HepG2 (cell line): ENCODE results near the gene AFG1L. TPM values are rescaled to one million over a fixed set of nuclear protein-coding genes. Genes with fewer than 3 reads are reported as not detected.
A peak's percentile ranks its signal among the peaks of the same experiment; 100 is the strongest.

Experiments
- ATAC-seq: fragments of 200-7000 bp; cut with Tn5 transposase; 3 replicates; pipeline ENCODE4 v1.9.1; 2020; ENCODE audit warnings: mild to moderate bottlenecking, moderate library complexity
- BruUV-seq: library from RNA; stranded (reverse); fragments of 400-500 nt; replicated peaks from 2 replicates; lab custom pipeline; 2021; lab: Mats Ljungman, UMichigan
- CTCF ChIA-PET: fragments of 300-600 bp; formaldehyde crosslinking; extraction: SDS; loops from one replicate; lab custom pipeline; 2021; ENCODE audit warnings: low total read pairs, inconsistent platforms, low intra/inter-chr PET ratio; lab: Yijun Ruan, JAX
- POLR2A ChIA-PET: fragments of 350-600 bp; sonication (Branson Sonifier 250); formaldehyde crosslinking; loops from one replicate; lab custom pipeline; 2020; ENCODE audit warnings: antibody characterized with exemption, inconsistent platforms; lab: Yijun Ruan, JAX
- DNase-seq: peaks from one replicate; pipeline ENCODE4 v3.0.0-alpha.2; 2015; ENCODE audit warnings: low spot score
- FAIRE-seq: peaks from 3 replicates; lab custom pipeline; 2011; peaks lifted over from hg19 to GRCh38; lab: Jason Lieb, UNC
- H2AFZ ChIP-seq: one replicate; pipeline ENCODE4 v1.6.1; 2011; ENCODE audit warnings: low read length, inconsistent platforms
- H3K27ac ChIP-seq: fragments of 300-600 bp; 3 replicates; pipeline ENCODE4 v1.8.0; 2011; ENCODE audit warnings: mixed run types, mild to moderate bottlenecking, mixed read lengths, low read length, inconsistent platforms; ENCODE audit not compliant: insufficient read depth; ENCODE audit errors: extremely low read length
- H3K27me3 ChIP-seq, 2 experiments: fragments of 200-600 bp in 1 of 2; 2 replicates in 1 of 2; 3 replicates in 1 of 2; pipeline versions ENCODE4 v1.6.0 to v1.8.0; 2011; ENCODE audit warnings: low read length in 2 of 2, mild to moderate bottlenecking in 2 of 2, moderate library complexity in 2 of 2, inconsistent platforms in 1 of 2; ENCODE audit not compliant: insufficient read depth in 2 of 2, control insufficient read depth in 1 of 2
- H3K36me3 ChIP-seq, 2 experiments: fragments of 200-600 bp in 1 of 2; replicated peaks in 1 of 2; 2 replicates in 1 of 2; 3 replicates in 1 of 2; pipeline versions ENCODE4 v1.5.1 to v1.8.0; 2011; ENCODE audit warnings: low read length in 2 of 2, inconsistent platforms in 1 of 2; ENCODE audit not compliant: insufficient read depth in 2 of 2, control insufficient read depth in 1 of 2
- H3K4me1 ChIP-seq: 2 replicates; pipeline ENCODE4 v1.5.1; 2012; ENCODE audit warnings: low read length, inconsistent platforms; ENCODE audit not compliant: insufficient read depth
- H3K4me2 ChIP-seq: 2 replicates; pipeline ENCODE4 v1.6.0; 2011; ENCODE audit warnings: low read depth, low read length, inconsistent platforms
- H3K4me3 ChIP-seq, 3 experiments: fragments of 200-600 bp in 1 of 3; sonication (generic), shearing (Covaris generic) in 1 of 3; replicated peaks in 1 of 3; 2 replicates each; pipeline ENCODE4 v1.5.1; 2011 to 2016; ENCODE audit warnings: low read length in 3 of 3, inconsistent platforms in 2 of 3, low read depth in 2 of 3, mild to moderate bottlenecking in 2 of 3, control low read depth in 1 of 3, mixed read lengths in 1 of 3; ENCODE audit not compliant: insufficient read depth in 1 of 3
- H3K79me2 ChIP-seq: one replicate; pipeline ENCODE4 v1.6.1; 2011; ENCODE audit warnings: low read length, inconsistent platforms; ENCODE audit not compliant: insufficient read depth
- H3K9ac ChIP-seq: 2 replicates; pipeline ENCODE4 v1.6.0; 2011; ENCODE audit warnings: mild to moderate bottlenecking, low read depth, low read length, inconsistent platforms; ENCODE audit not compliant: insufficient read depth
- H3K9me3 ChIP-seq: 2 replicates; pipeline ENCODE4 v1.5.1; 2012; ENCODE audit warnings: mild to moderate bottlenecking, low read length
- H4K20me1 ChIP-seq: 2 replicates; pipeline ENCODE4 v1.6.0; 2011; ENCODE audit warnings: inconsistent platforms, mild to moderate bottlenecking, low read length, moderate library complexity; ENCODE audit not compliant: insufficient read depth
- DPF2 ChIP-seq: sonication (generic); formaldehyde crosslinking; IDR thresholded peaks from 2 replicates; pipeline ENCODE4 v1.4.0; 2020; ENCODE audit warnings: mild to moderate bottlenecking, low read depth, missing genetic modification reagents, borderline replicate concordance
- EHMT2 ChIP-seq: fragments of 200-600 bp; sonication (generic); IDR thresholded peaks from 2 replicates; pipeline ENCODE4 v1.7.0; 2017; ENCODE audit warnings: antibody characterized with exemption, low read depth, low read length, borderline replicate concordance
- FOXC1 ChIP-seq: sonication (generic); formaldehyde crosslinking; IDR thresholded peaks from 2 replicates; pipeline ENCODE4 v1.8.0; 2022; ENCODE audit warnings: mild to moderate bottlenecking, missing genetic modification reagents, borderline replicate concordance
- KDM5B ChIP-seq: sonication (generic); formaldehyde crosslinking; IDR thresholded peaks from 2 replicates; pipeline ENCODE4 v1.4.0; 2020; ENCODE audit warnings: missing genetic modification reagents, mild to moderate bottlenecking, borderline replicate concordance
- KLF6 ChIP-seq: IDR thresholded peaks from 2 replicates; pipeline ENCODE4 v1.8.0; 2016; ENCODE audit warnings: missing biosample characterization, missing genetic modification reagents
- NCOA2 ChIP-seq: sonication (generic); formaldehyde crosslinking; IDR thresholded peaks from 2 replicates; pipeline ENCODE4 v1.8.0; 2022; ENCODE audit warnings: inconsistent platforms
- RBFOX2 ChIP-seq: fragments of 200-400 bp; formaldehyde crosslinking; IDR thresholded peaks from 2 replicates; pipeline ENCODE4 v1.6.1; 2017; ENCODE audit warnings: low read depth, mild to moderate bottlenecking, low read length
- RORA ChIP-seq: sonication (generic); formaldehyde crosslinking; IDR thresholded peaks from 2 replicates; pipeline ENCODE4 v1.5.0; 2020; ENCODE audit warnings: mild to moderate bottlenecking, missing genetic modification reagents, moderate library complexity
- ZNF224 ChIP-seq: sonication (generic); formaldehyde crosslinking; IDR thresholded peaks from 2 replicates; pipeline ENCODE4 v1.5.0; 2020; ENCODE audit warnings: mild to moderate bottlenecking, missing genetic modification reagents
- ZNF543 ChIP-seq: sonication (generic); formaldehyde crosslinking; IDR thresholded peaks from 2 replicates; pipeline ENCODE4 v1.4.0; 2020; ENCODE audit warnings: mild to moderate bottlenecking, missing genetic modification reagents
- ZNF646 ChIP-seq: sonication (generic); formaldehyde crosslinking; IDR thresholded peaks from 2 replicates; pipeline ENCODE4 v1.9.0; 2021; ENCODE audit warnings: mild to moderate bottlenecking, missing genetic modification reagents
- ZNF652 ChIP-seq: IDR thresholded peaks from 2 replicates; pipeline ENCODE4 v1.6.1; 2016; ENCODE audit warnings: low read depth, borderline replicate concordance
- ZNF672 ChIP-seq: sonication (generic); formaldehyde crosslinking; IDR thresholded peaks from 2 replicates; pipeline ENCODE4 v1.8.1; 2022; ENCODE audit warnings: missing genetic modification reagents
- ZNF792 ChIP-seq: IDR thresholded peaks from 2 replicates; pipeline ENCODE4 v1.6.1; 2016
- WGBS: methylation state at CpG from one replicate; pipeline ENCODE4 v1.1.6; 2017; ENCODE audit warnings: low lambda C conversion rate; 5-methylcytosine and 5-hydroxymethylcytosine counted together
- in situ Hi-C: cut with HindIII; loops from 2 replicates; pipeline ENCODE4 v1.10.0; 2017; ENCODE audit warnings: low pct_unique_long_range_greater_than_20kb; ENCODE audit not compliant: extremely low pct_ligation_motif_present
- intact Hi-C: fragments of 100-400 bp; cut with micrococcal nuclease; formaldehyde crosslinking; loops from one replicate; pipeline ENCODE4 v1.10.0; 2022; ENCODE audit not compliant: unreplicated experiment
- polyA plus RNA-seq, 8 experiments: library from polyadenylated mRNA; depleted of rRNA in 3 of 8; stranded (reverse) in 7 of 8; unstranded in 1 of 8; fragments of >200 nt; fragmentation: Illumina TruSeq in 4 of 8; extraction: Trizol in 4 of 8; gene quantifications; 2 replicates each; pipeline versions ENCODE4 v1.2.1 to v1.2.3, GENCODE V29; 2011 to 2016; ENCODE audit warnings: low read depth in 4 of 8, missing spikeins in 1 of 8, mixed read lengths in 1 of 8; ENCODE audit not compliant: insufficient read depth in 1 of 8
- total RNA-seq, 5 experiments: library from RNA; depleted of rRNA; stranded (reverse); fragments of >200 nt; fragmentation: Illumina TruSeq; extraction: Trizol; gene quantifications; 2 replicates each; pipeline ENCODE4 v1.2.3, GENCODE V29; 2016; ENCODE audit warnings: low read depth in 1 of 5

The AFG1L gene
- total and polyA plus RNA-seq, 2 of the 13 experiments (the other 11 are each of a cell fraction or from before 2014, with no cell fraction given) = 3.1 to 14.0 TPM

GRCh38 chr6:108419934-108420609, 125.2 kb downstream of the AFG1L start:
- TF ChIP-seq ZNF224 (CRISPR knock-in tag) = no peak
- no peak for TF ChIP-seq KLF6 (CRISPR knock-in tag)
- peak; percentile 84 for TF ChIP-seq ZNF652 (CRISPR knock-in tag)
- no peak overlapping the region for H3K9ac ChIP-seq
- POLR2A ChIA-PET = no interaction called here
- no peak overlapping the region for H3K4me3 ChIP-seq
- H3K27me3 ChIP-seq = no peaks in the 10 kb centered on the region
- in situ Hi-C loops (no loop called here), intact Hi-C loops (no loop called here)
- no peak overlapping the region for H3K27ac ChIP-seq
- no peak overlapping the region for H2AFZ ChIP-seq
- BruUV-seq = no TSS peak
- H3K79me2 ChIP-seq = no peaks in the 10 kb centered on the region
- no peaks in the 10 kb centered on the region for H3K4me1 ChIP-seq
- no peaks in the 10 kb centered on the region for H3K36me3 ChIP-seq
- no peaks in the 10 kb centered on the region for H4K20me1 ChIP-seq
- WGBS = 68% methylated on average over 2 of the region's 2 CpGs
- ATAC-seq (no peak), DNase-seq (no peak), FAIRE-seq (no peak)
- no peak overlapping the region for H3K4me2 ChIP-seq
- no peaks in the 10 kb centered on the region for H3K9me3 ChIP-seq
- CTCF ChIA-PET = no interaction called here

GRCh38 chr6:108421366-108421765, 126.5 kb downstream of the AFG1L start:
- in situ Hi-C loops = no loop called here
- TF ChIP-seq EHMT2 (no peak), RORA (CRISPR knock-in tag) (no peak), ZNF646 (CRISPR knock-in tag) (no peak), FOXC1 (CRISPR knock-in tag) (no peak), DPF2 (CRISPR knock-in tag) (no peak), RBFOX2 (no peak), ZNF672 (CRISPR knock-in tag) (no peak), NCOA2 (CRISPR knock-in tag) (no peak), KDM5B (CRISPR knock-in tag) (no peak), ZNF543 (CRISPR knock-in tag) (no peak), ZNF792 (CRISPR knock-in tag) (no peak)

More at GRCh38 chr6:108421366-108421765, 126.5 kb downstream of the AFG1L start:
- 97% methylated on average over 6 of the region's 6 CpGs for WGBS
- Histone ChIP-seq H4K20me1 (no peaks in the 10 kb centered on the region), H3K9me3 (no peaks in the 10 kb centered on the region), H2AFZ (no peak overlapping the region), H3K4me1 (no peaks in the 10 kb centered on the region), H3K27me3 (no peaks in the 10 kb centered on the region), H3K4me3 (no peak overlapping the region), H3K27ac (no peak overlapping the region), H3K4me2 (no peak overlapping the region), H3K9ac (no peak overlapping the region), H3K79me2 (no peaks in the 10 kb centered on the region), H3K36me3 (no peaks in the 10 kb centered on the region)
- FAIRE-seq (no peak), ATAC-seq (no peak), DNase-seq (no peak)
- BruUV-seq = no TSS peak
- ChIA-PET POLR2A (no interaction called here), CTCF (no interaction called here)
- intact Hi-C loops = no loop called here
